Mammary epithelial cell (primary cell): ENCODE measurements around the gene TOR2A.

Source experiments
- CTCF ChIP-seq, 2 donors: IDR thresholded peaks in 1 of 2; conservative IDR thresholded peaks in 1 of 2; 2 replicates each; pipeline ENCODE4 v1.5.1; 2011 to 2012; ENCODE audit warnings: inconsistent platforms in 2 of 2, low read length in 2 of 2, mild to moderate bottlenecking in 2 of 2, control low read depth in 1 of 2, low read depth in 1 of 2; ENCODE audit not compliant: insufficient read depth in 1 of 2; ENCODE audit errors: extremely low read depth in 1 of 2
- EZH2 ChIP-seq: IDR thresholded peaks from 2 replicates; pipeline ENCODE4 v1.6.1; 2012; ENCODE audit warnings: low read length, inconsistent platforms, borderline replicate concordance

GRCh38 chr9:127783111-127784008, 48.3 kb upstream of the TOR2A start:
- no peak for TF ChIP-seq CTCF (conservative IDR thresholded peaks at IDR 0.05 in 1 of 2, IDR thresholded peaks at IDR 0.05 in 1 of 2; ENCODE audit: extremely low read depth in 1 of 2, insufficient read depth in 1 of 2, low read depth in 1 of 2, low read length in 2 of 2)
- TF ChIP-seq EZH2: no peak
